ENCODE data around the gene PDSS1. TPM values are rescaled to one million over a fixed set of nuclear protein-coding genes. Genes with fewer than 3 reads are reported as not detected.

Gene PDSS1
- total RNA-seq, 2 donors from 2014 or later, result 7.7 to 10.9 TPM

DNA sequence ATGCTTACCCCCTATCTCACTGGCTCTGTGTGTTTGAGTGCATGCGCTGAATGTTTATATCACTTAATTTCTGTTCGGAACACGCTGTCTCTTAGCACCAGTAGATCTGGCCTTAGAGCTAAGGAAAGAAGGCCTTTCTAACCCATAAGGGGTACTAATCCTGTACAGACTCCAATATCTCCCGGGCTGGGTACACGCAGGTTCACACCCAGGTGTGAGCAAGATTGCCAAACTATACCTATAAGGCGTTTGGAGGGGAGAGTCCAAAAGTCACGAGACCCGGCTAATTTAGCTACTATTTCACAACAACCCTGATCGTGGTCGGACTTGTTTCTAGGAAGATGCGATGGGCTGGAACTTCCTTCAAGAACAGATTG is 727 bp upstream of the PDSS1 start:
- Mint-ChIP-seq H3K4me1 (peaks cover 6% of the 10 kb centered on the region), H3K9me3 (peaks cover 7% of the 10 kb centered on the region), H3K27ac (no peak overlapping the region), H3K27me3 (ENCODE audit: insufficient read depth) (peaks cover 4% of the 10 kb centered on the region), H3K4me3 (peak overlapping the region; percentile 88), H3K36me3 (ENCODE audit: low read depth) (peaks cover 20% of the 10 kb centered on the region)
- peak overlapping the region; percentile 63 for H3K9ac ChIP-seq (ENCODE audit: extremely low read depth, low read length, poor library complexity, severe bottlenecking)
- 37 to 58% methylated on average over 5 to 11 of the region's 11 CpGs for WGBS, 2 experiments (ENCODE audit: insufficient coverage in 1 of 2, insufficient read length in 1 of 2)
- H3K9me3 ChIP-seq (ENCODE audit: control insufficient read depth, low read length), result no peaks in the 10 kb centered on the region
- TF ChIP-seq, protein P1, sequence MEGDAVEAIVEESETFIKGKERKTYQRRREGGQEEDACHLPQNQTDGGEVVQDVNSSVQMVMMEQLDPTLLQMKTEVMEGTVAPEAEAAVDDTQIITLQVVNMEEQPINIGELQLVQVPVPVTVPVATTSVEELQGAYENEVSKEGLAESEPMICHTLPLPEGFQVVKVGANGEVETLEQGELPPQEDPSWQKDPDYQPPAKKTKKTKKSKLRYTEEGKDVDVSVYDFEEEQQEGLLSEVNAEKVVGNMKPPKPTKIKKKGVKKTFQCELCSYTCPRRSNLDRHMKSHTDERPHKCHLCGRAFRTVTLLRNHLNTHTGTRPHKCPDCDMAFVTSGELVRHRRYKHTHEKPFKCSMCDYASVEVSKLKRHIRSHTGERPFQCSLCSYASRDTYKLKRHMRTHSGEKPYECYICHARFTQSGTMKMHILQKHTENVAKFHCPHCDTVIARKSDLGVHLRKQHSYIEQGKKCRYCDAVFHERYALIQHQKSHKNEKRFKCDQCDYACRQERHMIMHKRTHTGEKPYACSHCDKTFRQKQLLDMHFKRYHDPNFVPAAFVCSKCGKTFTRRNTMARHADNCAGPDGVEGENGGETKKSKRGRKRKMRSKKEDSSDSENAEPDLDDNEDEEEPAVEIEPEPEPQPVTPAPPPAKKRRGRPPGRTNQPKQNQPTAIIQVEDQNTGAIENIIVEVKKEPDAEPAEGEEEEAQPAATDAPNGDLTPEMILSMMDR (conservative IDR thresholded peaks at IDR 0.05), result no peak
- no peak overlapping the region for H3K27ac ChIP-seq (ENCODE audit: low read depth, low read length)
- DNase-seq, result no peak
- H3K36me3 ChIP-seq (ENCODE audit: control insufficient read depth, insufficient read depth, low read length), result peaks cover 11% of the 10 kb centered on the region
- no peaks in the 10 kb centered on the region for H3K27me3 ChIP-seq (ENCODE audit: control insufficient read depth, insufficient read depth, low read length, poor library complexity, severe bottlenecking)
- H3K4me3 ChIP-seq (ENCODE audit: low read length), result peak overlapping the region; percentile 88
- H3K4me1 ChIP-seq (ENCODE audit: control insufficient read depth, insufficient read depth, low read length), result no peaks in the 10 kb centered on the region

DNA sequence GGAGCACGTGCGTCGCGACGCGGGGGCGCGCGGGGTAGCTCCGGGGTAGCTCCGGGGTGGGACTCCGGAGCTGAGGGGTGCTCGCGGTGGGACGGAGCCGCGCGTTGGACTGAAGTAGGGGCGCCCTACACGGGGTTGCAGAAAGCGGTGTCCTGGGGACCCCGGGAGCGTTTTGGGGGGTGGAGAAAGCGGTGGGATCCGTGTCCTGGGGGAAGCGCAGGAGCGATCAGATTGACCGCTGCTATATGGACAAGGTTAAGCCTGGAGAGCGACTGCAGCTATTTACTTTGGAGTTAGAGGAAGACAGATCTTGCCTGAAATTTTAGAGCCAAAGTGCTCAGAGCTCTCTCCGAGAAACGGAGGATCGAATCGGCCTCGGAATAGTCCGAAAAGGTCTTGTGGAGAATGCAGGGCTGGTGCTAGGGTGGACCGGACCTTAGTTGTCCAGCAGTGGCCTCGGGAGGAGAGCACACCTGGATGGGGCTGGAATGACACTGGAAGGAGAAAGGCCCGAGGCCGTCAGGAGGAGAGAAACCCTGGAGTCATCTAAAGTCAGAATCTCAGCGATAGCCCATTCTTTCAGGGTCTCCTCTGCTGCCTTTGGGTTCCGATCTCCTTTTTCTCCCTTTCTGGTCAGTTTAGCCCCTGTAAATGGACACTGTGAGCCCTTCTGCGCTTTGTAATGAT is 564 bp downstream of the PDSS1 start:
- Mint-ChIP-seq H3K4me3 (peak overlapping the region; percentile 88), H3K9me3 (peaks cover 7% of the 10 kb centered on the region), H3K27ac (peak overlapping the region; percentile 84), H3K4me1 (peaks cover 6% of the 10 kb centered on the region), H3K36me3 (ENCODE audit: low read depth) (peaks cover 30% of the 10 kb centered on the region), H3K27me3 (ENCODE audit: insufficient read depth) (peaks cover 4% of the 10 kb centered on the region)
- TF ChIP-seq, protein P1 (conservative IDR thresholded peaks at IDR 0.05), result no peak
- H3K27me3 ChIP-seq (ENCODE audit: control insufficient read depth, insufficient read depth, low read length, poor library complexity, severe bottlenecking), result no peaks in the 10 kb centered on the region
- H3K4me1 ChIP-seq (ENCODE audit: control insufficient read depth, insufficient read depth, low read length), result no peaks in the 10 kb centered on the region
- peak overlapping the region; percentile 88 for H3K4me3 ChIP-seq (ENCODE audit: low read length)
- H3K9ac ChIP-seq (ENCODE audit: extremely low read depth, low read length, poor library complexity, severe bottlenecking), result peak overlapping the region; percentile 63
- H3K36me3 ChIP-seq (ENCODE audit: control insufficient read depth, insufficient read depth, low read length), result peaks cover 20% of the 10 kb centered on the region
- 2 to 5% methylated on average over 22 to 42 of the region's 42 CpGs for WGBS, 2 experiments (ENCODE audit: insufficient coverage in 1 of 2, insufficient read length in 1 of 2)
- H3K9me3 ChIP-seq (ENCODE audit: control insufficient read depth, low read length), result no peaks in the 10 kb centered on the region
- DNase-seq, result peak; percentile 51
- H3K27ac ChIP-seq (ENCODE audit: low read depth, low read length), result no peak overlapping the region

DNA sequence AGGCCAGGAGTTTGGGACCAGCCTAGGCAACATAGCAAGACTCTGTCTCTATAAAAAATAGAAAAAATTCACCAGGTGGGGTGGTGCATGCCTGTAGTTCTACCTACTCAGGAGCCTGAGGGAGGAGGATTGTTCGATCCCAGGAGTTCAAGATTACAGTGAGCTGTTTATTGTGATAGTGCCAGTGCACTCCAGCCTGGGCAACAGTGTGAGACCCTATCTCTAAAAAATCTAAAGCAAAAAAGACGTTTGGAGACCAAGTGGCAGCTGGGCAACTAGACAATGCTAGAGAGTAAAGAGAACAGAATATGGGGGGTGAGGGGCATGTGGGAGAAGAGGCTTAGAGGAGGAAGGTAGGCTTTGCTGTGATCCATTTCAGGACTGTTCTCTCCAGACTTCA is 1.4 kb downstream of the PDSS1 start:
- peaks cover 34% of the 10 kb centered on the region for H3K36me3 Mint-ChIP-seq (ENCODE audit: low read depth)
- H3K9ac ChIP-seq (ENCODE audit: extremely low read depth, low read length, poor library complexity, severe bottlenecking), result no peak overlapping the region
- H3K9me3 Mint-ChIP-seq, result peaks cover 7% of the 10 kb centered on the region
- 87% methylated on average over 2 of the region's 2 CpGs; no CpG with 5 or more reads in 1 of the 2 experiments for WGBS, 2 experiments (ENCODE audit: insufficient coverage in 1 of 2, insufficient read length in 1 of 2)
- peaks cover 6% of the 10 kb centered on the region for H3K4me1 Mint-ChIP-seq
- H3K27me3 ChIP-seq (ENCODE audit: control insufficient read depth, insufficient read depth, low read length, poor library complexity, severe bottlenecking), result no peaks in the 10 kb centered on the region
- H3K27ac ChIP-seq (ENCODE audit: low read depth, low read length), result no peak overlapping the region
- no peaks in the 10 kb centered on the region for H3K4me1 ChIP-seq (ENCODE audit: control insufficient read depth, insufficient read depth, low read length)
- peaks cover 4% of the 10 kb centered on the region for H3K27me3 Mint-ChIP-seq (ENCODE audit: insufficient read depth)
- peak overlapping the region; percentile 88 for H3K4me3 ChIP-seq (ENCODE audit: low read length)
- peaks cover 22% of the 10 kb centered on the region for H3K36me3 ChIP-seq (ENCODE audit: control insufficient read depth, insufficient read depth, low read length)
- no peak for DNase-seq
- no peak overlapping the region for H3K27ac Mint-ChIP-seq
- no peaks in the 10 kb centered on the region for H3K9me3 ChIP-seq (ENCODE audit: control insufficient read depth, low read length)
- TF ChIP-seq, protein P1 (conservative IDR thresholded peaks at IDR 0.05), result no peak
- peak overlapping the region; percentile 88 for H3K4me3 Mint-ChIP-seq

Data from endodermal cell (in vitro differentiated cells).